GM20000 (cell line): ENCODE measurements around the gene NGDN.
"Not testable (repeated sequence)": the region's sequence is repeated elsewhere in the genome, so short reads cannot be mapped to it uniquely, and the experiment has no call there.

Source experiments
- DNase-seq: peaks from one replicate; pipeline ENCODE4 v3.0.0; 2012; ENCODE audit warnings: low spot score
- TF ChIP-seq, protein P1 (sequence below): IDR thresholded peaks from 2 replicates; pipeline ENCODE4 v1.5.1; 2012; ENCODE audit warnings: mild to moderate bottlenecking, control low read depth; ENCODE audit errors: extremely low read depth, missing control alignments

The NGDN gene, protein sequence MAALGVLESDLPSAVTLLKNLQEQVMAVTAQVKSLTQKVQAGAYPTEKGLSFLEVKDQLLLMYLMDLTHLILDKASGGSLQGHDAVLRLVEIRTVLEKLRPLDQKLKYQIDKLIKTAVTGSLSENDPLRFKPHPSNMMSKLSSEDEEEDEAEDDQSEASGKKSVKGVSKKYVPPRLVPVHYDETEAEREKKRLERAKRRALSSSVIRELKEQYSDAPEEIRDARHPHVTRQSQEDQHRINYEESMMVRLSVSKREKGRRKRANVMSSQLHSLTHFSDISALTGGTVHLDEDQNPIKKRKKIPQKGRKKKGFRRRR

DNA sequence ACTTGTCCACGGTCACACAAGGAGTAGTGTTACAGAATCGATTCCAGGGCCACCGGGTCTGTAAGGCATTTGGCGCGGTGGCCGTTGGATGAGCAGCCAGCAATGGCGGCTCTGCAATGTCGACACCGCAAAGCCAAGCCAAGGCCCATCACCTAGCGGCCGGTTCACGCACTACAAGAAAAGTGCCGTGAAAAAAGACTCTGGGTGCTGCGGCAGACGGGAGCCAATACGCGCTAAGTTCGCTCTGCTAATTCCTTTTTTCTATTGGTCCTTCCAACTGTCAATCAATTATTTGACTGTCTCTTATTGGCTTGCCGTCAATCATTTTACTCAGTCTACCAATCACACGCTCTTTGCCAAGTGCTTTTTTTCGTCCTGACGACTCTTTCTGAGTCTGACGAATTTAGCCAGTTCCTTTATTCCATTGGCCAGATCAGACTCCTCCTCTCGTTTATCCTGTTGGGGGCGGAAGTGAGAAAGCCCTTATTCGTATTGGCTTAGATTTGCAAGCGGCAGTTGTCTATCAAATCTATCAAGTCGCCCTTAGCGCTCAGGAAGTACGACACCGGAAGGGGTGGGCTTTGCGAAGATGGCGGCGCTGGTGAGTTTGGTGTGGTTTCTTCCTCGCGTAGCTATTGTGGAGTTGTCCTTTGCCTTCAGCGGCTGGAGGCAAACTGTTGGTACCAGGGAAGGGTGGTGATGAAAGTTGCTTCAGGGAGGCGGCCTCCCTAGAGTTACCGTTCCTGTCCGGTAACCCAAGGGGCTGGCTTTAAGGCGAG is at the start of gene NGDN:
Gene NGDN (plus strand): TSS at position 577 of the 779 bp plus-strand sequence. CDS start 13 bp downstream, at position 590.
- TF ChIP-seq, protein P1, sequence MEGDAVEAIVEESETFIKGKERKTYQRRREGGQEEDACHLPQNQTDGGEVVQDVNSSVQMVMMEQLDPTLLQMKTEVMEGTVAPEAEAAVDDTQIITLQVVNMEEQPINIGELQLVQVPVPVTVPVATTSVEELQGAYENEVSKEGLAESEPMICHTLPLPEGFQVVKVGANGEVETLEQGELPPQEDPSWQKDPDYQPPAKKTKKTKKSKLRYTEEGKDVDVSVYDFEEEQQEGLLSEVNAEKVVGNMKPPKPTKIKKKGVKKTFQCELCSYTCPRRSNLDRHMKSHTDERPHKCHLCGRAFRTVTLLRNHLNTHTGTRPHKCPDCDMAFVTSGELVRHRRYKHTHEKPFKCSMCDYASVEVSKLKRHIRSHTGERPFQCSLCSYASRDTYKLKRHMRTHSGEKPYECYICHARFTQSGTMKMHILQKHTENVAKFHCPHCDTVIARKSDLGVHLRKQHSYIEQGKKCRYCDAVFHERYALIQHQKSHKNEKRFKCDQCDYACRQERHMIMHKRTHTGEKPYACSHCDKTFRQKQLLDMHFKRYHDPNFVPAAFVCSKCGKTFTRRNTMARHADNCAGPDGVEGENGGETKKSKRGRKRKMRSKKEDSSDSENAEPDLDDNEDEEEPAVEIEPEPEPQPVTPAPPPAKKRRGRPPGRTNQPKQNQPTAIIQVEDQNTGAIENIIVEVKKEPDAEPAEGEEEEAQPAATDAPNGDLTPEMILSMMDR = peak; percentile 82
- DNase-seq = peak; percentile 89

DNA sequence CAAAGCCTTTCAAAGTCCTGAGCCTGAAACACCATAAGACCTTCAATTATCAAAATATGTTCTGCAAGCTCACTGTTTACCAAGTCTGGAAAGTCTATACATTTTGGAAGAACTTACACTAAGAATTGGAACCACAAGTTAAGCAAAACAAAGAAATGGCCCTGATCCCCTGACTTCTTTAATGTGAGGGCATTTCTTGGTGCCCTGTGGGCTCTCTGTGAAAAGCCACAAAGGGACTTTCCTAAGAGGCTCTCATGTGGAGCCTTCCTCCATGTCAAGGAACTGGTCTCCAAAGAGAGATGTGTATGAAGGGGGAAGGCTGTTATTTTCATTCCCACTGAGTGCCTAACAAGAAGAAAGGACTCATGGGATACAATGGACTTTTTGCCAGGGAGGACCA is 47.9 kb upstream of the NGDN start:
- no peak for DNase-seq
- TF ChIP-seq, protein P1 = no peak

DNA sequence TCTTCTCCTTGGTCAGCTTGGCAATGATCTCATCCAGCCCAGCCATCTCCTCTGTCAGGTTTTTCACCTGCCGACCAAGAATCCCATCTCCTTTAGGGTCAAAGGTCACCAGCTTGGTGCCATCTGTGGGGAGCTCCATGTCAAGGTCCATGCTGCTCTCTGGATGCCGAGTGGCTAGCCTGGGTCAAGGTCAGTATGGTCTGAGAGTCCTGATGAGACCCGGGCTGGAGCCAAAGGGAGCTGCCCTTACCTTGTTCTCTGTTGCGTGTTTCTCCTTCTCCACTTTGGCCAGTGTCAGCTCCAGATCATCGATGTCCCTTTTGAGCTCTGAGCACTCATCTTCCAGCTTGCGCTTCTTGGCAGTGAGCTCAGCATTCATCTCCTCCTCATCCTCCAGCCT is 45.8 kb upstream of the NGDN start:
- TF ChIP-seq, protein P1 = no peak
- DNase-seq = no peak

DNA sequence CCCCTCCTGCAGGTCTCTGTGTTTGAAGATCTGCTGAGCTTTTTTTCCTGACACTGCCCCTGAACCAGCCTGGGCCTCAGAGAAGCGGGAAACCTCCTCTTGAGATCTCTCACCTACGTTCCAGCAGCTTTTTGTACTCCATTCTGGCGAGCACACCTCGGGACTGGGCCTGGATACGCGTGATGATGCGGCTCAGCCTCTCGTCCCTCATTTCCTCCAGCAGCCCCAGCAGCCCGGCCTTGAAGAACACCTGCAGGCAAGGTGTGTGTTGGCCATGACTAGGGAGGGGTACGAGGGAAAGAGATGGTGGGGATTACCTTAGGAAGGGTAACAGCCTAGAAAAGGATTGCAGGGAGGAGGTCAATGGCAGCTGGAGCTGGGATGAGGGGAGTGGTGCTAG is 44.3 kb upstream of the NGDN start:
- DNase-seq = no peak
- TF ChIP-seq, protein P1 = no peak

DNA sequence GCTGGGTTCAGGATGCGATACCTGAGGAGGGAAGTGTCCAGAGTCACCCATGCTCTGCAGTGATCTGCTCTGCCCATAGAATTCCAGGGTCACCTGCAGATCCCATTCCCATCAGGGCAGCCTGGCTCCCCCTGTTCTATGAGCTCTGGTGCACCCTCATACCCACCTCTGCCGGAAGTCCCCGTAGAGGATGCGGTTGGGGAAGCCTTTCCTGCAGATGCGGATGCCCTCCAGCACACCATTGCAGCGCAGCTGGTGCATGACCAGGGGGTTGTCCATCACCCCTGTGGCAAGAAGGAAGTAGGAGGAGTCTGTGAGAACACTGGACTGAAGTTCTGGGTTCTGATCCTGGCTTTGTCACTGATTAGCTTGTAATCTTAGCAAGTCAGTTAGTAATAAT is 43.7 kb upstream of the NGDN start:
- not testable (repeated sequence) for DNase-seq

DNA sequence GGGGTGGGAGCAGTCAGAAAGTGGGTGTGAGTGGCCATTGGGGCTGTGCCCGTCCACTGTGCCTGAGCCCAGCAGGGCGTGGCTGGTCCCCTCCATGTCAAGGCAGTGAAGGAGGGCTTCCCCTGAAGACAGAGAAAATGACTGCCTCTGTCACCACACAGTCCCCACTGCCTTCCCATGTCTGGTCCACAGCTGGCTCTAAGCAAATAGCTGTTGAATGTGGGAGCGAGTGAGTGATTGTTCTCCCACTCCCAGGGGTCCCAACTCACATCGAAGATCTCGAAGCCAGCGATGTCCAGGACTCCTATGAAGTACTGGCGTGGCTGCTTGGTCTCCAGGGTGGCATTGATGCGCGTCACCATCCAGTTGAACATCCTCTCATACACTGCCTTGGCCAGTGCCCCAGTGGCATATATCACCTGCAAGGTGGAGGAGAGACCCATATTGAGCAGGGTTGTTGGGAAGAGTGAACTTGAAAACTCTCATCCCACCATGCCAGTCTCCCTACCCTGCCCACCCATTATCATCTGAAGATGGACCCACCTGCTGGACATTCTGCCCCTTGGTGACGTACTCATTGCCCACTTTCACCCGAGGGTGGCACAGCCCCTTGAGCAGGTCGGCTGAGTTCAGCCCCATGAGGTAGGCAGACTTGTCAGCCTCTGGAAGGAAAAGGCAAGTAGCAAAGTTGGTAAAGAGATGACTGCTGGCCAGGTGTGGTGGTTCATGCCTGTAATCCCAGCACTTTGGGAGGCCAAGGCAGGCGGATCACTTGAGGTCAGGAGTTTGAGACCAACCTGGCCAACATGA is 40.6 kb upstream of the NGDN start:
- DNase-seq = no peak
- TF ChIP-seq, protein P1 = no peak

DNA sequence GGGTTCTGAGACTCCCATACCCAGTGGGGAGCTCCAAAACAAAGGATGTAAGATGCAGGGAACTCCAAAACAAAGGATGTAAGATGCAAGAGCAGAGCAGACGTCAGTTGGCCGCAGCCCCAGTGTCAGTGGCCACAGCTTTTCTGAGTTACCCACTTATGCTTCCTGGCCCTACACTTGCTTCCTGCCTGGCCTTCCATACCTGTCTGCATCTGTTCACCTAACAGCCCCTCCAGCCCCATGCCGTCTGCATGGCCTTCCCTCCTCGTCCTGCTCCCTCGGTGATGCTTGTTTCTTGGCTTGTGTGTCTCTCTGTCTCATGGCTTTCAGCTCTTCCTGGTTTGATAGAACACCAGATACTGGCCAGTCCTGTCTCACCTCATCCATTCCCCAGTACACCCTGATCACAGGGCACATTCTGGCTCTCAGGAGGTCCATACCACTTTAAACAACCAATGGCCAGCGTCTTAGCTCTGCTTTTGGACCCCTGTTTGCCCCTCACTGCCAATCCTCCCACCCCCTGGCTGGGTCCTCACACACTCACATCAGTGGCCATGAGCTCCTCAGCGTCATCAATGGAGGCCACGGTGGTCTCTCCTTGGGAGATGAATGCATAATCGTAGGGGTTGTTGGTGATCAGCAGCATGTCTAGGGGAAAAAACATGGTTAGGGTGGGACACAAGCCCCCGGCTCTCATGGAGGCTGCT is 39.3 kb upstream of the NGDN start:
- TF ChIP-seq, protein P1 = no peak

More for the DNA sequence above, 39.3 kb upstream of the NGDN start:
- DNase-seq = no peak
